ENCODE results near the gene HINT3.
A peak's percentile ranks its signal among the peaks of the same experiment; 100 is the strongest.
"Not testable (repeated sequence)": the region's sequence is repeated elsewhere in the genome, so short reads cannot be mapped to it uniquely, and the experiment has no call there.

Gene HINT3

GRCh38 chr6:125963817-125964216 is 7.2 kb downstream of the HINT3 start:
- DNase-seq, result peak; percentile 29

- peak; percentile 20 for DNase-seq
Observed at GRCh38 chr6:125966569-125966968, 10.0 kb downstream of the HINT3 start.

GRCh38 chr6:125968493-125968892 is 11.9 kb downstream of the HINT3 start:
- no peak for DNase-seq

GRCh38 chr6:125970760-125971159 is 14.2 kb downstream of the HINT3 start:
- no peak for DNase-seq

GRCh38 chr6:125972478-125972877 is 15.9 kb downstream of the HINT3 start:
- not testable (repeated sequence) for DNase-seq

GRCh38 chr6:125974214-125974866 is 17.8 kb downstream of the HINT3 start:
- peak; percentile 90 for DNase-seq

- no peak for DNase-seq
Observed at GRCh38 chr6:125979101-125979500, 22.5 kb downstream of the HINT3 start.

GRCh38 chr6:125981571-125982185 is 25.1 kb downstream of the HINT3 start:
- DNase-seq, result no peak

GRCh38 chr6:125983246-125983945 is 26.8 kb downstream of the HINT3 start:
- no peak for DNase-seq

- no peak for DNase-seq
Observed at GRCh38 chr6:125984311-125984710, 27.7 kb downstream of the HINT3 start.

GRCh38 chr6:125985522-125985921 is 29.0 kb downstream of the HINT3 start:
- DNase-seq, result no peak

GRCh38 chr6:125985979-125986300 is 29.4 kb downstream of the HINT3 start:
- DNase-seq, result peak; percentile 69

- DNase-seq, result peak; percentile 96
Observed at GRCh38 chr6:125986301-125987025, 29.9 kb downstream of the HINT3 start, which contains the start of gene TRMT11. Gene TRMT11, plus strand, starts transcription at chr6:125986540. Its CDS starts 11 bp downstream, at chr6:125986551.

- DNase-seq, result peak; percentile 80
Observed at GRCh38 chr6:125987026-125987617, 30.6 kb downstream of the HINT3 start.

GRCh38 chr6:125988280-125988679 is 31.7 kb downstream of the HINT3 start:
- DNase-seq, result no peak

- no peak for DNase-seq
Observed at GRCh38 chr6:125989631-125990030, 33.1 kb downstream of the HINT3 start.

GRCh38 chr6:125991653-125992052 is 35.1 kb downstream of the HINT3 start:
- DNase-seq, result no peak

- no peak for DNase-seq
Observed at GRCh38 chr6:125994670-125995488, 38.3 kb downstream of the HINT3 start.

- peak; percentile 94 for DNase-seq
Observed at GRCh38 chr6:125995972-125996580, 39.5 kb downstream of the HINT3 start.

GRCh38 chr6:126002755-126003679 is 46.4 kb downstream of the HINT3 start:
- DNase-seq, result no peak

- DNase-seq, result no peak
Observed at GRCh38 chr6:126007800-126008199, 51.2 kb downstream of the HINT3 start.

Measured in NCI-H2029 treated with DMSO at 0.1 percent for 48 hours (cell line).